Heart right ventricle (tissue), 16 donors: ENCODE data around the gene CBARP. TPM values are rescaled to one million over a fixed set of nuclear protein-coding genes. Genes with fewer than 3 reads are reported as not detected.

Experiments
- ATAC-seq, 8 donors: fragments of 200-7000 bp; cut with Tn5 transposase; one replicate each; pipeline ENCODE4 v1.9.1; 2020; ENCODE audit warnings: mild to moderate bottlenecking in 8 of 8, moderate library complexity in 8 of 8, moderate number of reproducible peaks in 1 of 8
- DNase-seq, 2 donors: peaks; one replicate each; pipeline ENCODE4 v3.0.0-alpha.2; 2020
- H3K27ac ChIP-seq, 10 donors: fragments of 200-600 bp; sonication (generic) in 2 of 10; one replicate each; pipeline versions ENCODE4 v1.5.0 to v1.8.0; 2020 to 2022; ENCODE audit warnings: mild to moderate bottlenecking in 3 of 10
- H3K27me3 ChIP-seq, 7 donors: fragments of 200-600 bp; one replicate each; pipeline ENCODE4 v1.8.0; 2021 to 2022; ENCODE audit warnings: mild to moderate bottlenecking in 2 of 7
- H3K36me3 ChIP-seq, 9 donors: fragments of 200-600 bp; sonication (generic) in 1 of 9; one replicate each; pipeline versions ENCODE4 v1.5.0 to v1.8.0; 2020 to 2022; ENCODE audit warnings: mild to moderate bottlenecking in 2 of 9
- H3K4me1 ChIP-seq, 9 donors: fragments of 200-600 bp; sonication (generic) in 1 of 9; one replicate each; pipeline versions ENCODE4 v1.5.0 to v1.8.0; 2020 to 2022; ENCODE audit warnings: mild to moderate bottlenecking in 4 of 9
- H3K4me3 ChIP-seq, 10 donors: fragments of 200-600 bp; sonication (generic) in 2 of 10; one replicate each; pipeline versions ENCODE4 v1.5.0 to v1.8.0; 2020 to 2022; ENCODE audit warnings: mild to moderate bottlenecking in 7 of 10, moderate library complexity in 2 of 10
- H3K9me3 ChIP-seq, 11 donors: fragments of 200-600 bp in 10 of 11; sonication (generic) in 2 of 11; one replicate each; pipeline versions ENCODE4 v1.5.0 to v1.8.0; 2013 to 2022; ENCODE audit warnings: mild to moderate bottlenecking in 2 of 11, control low read depth in 1 of 11, moderate library complexity in 1 of 11
- WGBS, 2 donors: extraction: QIAGEN DNeasy Blood & Tissue Kit; methylation state at CpG; one replicate each; pipeline ENCODE4 v1.1.7; 2013; ENCODE audit warnings: inconsistent platforms in 1 of 2; 5-methylcytosine and 5-hydroxymethylcytosine counted together
- intact Hi-C, 10 donors: fragments of 100-400 bp; cut with DNase I; formaldehyde crosslinking; loops; one replicate each; pipeline versions ENCODE4 v1.11.1 to v1.14.2; 2022
- polyA plus RNA-seq, 2 donors: library from polyadenylated mRNA; stranded (reverse); fragments of 200-250 nt; gene quantifications; one replicate each; pipeline ENCODE4 v1.2.3, GENCODE V29; 2013
- total RNA-seq, 10 donors: library from RNA; stranded (reverse); fragmentation: NEBNext Ultra II Directional in 3 of 10; extraction: Animal tissue kit (Norgen Biotek cat#: 25700) in 3 of 10; gene quantifications; one replicate each; pipeline versions ENCODE4 v1.2.1 to v1.2.4, GENCODE V29; 2021 to 2023
- TF ChIP-seq, protein P1 (sequence below), 9 donors: fragments of 200-600 bp; sonication (generic) in 2 of 9; IDR thresholded peaks; one replicate each; pipeline versions ENCODE4 v1.5.0 to v1.8.0; 2021 to 2022; ENCODE audit warnings: antibody characterized with exemption in 9 of 9, mild to moderate bottlenecking in 5 of 9, moderate library complexity in 1 of 9
- donor health status: Arrhythmogenic right ventricular cardiomyopathy.
- donor health status: ischemic (EF 13 %, LVEDD 7.1; RV severe dilation, severe dysfunction).
- donor health status: healthy with polysubstance abuse.
- donor health status: DM: no; HTN: yes; CAD: no.
- donor health status: DM: no; HTN: no; CAD: no.
- donor health status: ischemic (EF 25% LVEDD 6.9; RV normal size, moderate dysfunction).
- donor health status: ischemic (EF 25% LVEDD 5.7; RV mildly dilated, moderate dysfunction).
- donor health status: healthy.
- donor health status: DM: yes; HTN: yes; CAD: no.
- donor health status: Ischemic cardiomyopathy.
- donor health status: ischemic (EF 35%, LVEDD 5.7; RV mildly dilated, moderate dysfunction).
- donor health status: nonischemic (EF 11% LVEDD 7.7; RV severe dilation, severe dysfunction).
- donor health status: DM: yes; HTN: yes; CAD: no.
- donor health status: PGD.
- donor health status: ischemic (EF 29% LVEDD 5.4; RV normal size, mild dysfunction).
- donor health status: nonischemic (EF 23%, LVEDD 6.1; RV moderate dilation, normal function).

CBARP gene
- total and polyA plus RNA-seq, 12 donors: 0.73 to 2.2 (median 1.3) TPM

DNA sequence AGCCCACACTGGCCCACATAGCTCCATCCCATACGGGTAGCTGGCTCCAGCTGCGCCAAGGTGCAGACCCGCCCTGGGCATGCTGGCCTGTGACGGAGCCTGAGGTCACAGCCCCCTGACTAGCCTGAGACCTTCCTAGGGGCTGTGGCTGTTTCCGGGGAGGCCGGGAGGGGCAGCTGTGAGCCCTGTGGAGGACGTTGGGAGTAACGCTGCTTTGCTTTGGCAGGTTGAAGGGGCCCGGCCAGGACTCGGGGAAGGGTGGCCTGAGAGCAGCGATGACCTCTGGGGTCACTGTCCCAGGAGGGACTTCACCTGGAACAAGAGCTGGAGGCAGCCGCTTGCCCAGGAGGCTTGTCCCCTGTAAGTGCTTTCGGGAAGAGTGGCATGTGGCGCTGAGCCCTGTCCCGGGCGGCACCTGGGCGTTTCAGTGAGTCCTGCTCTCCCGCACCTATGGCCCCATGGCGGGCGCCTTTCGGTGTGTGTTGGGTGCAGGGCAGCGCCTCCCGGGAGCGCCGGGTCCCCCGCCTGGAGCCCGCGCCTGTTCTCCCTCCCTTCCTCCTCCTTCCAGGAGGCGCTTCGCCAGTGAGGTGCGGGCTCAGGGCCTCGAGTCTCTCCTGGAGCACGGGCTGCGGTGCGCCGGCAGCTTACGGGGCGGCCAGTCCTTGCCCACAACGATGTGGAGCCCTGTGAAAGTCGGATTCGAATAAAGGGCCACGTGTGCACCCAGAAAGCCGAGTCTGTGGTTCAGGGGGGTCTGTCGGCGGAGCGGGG, 36.5 kb upstream of the CBARP start:
- Histone ChIP-seq H3K9me3 (no peaks in the 10 kb centered on the region), H3K36me3 (peaks cover 0 to 70% (median 52%) of the 10 kb centered on the region in 9 donors), H3K27ac (peak overlapping the region in 9 of 10 donors; percentile 89 to 100 (median 98)), H3K4me3 (peak overlapping the region in 9 of 10 donors; percentile 42 to 91 (median 68)), H3K27me3 (no peaks in the 10 kb centered on the region), H3K4me1 (peaks cover 43 to 69% (median 63%) of the 10 kb centered on the region in 9 donors)
- 72% methylated on average over 46 of the region's 46 CpGs for WGBS, 2 donors
- TF ChIP-seq, protein P1, sequence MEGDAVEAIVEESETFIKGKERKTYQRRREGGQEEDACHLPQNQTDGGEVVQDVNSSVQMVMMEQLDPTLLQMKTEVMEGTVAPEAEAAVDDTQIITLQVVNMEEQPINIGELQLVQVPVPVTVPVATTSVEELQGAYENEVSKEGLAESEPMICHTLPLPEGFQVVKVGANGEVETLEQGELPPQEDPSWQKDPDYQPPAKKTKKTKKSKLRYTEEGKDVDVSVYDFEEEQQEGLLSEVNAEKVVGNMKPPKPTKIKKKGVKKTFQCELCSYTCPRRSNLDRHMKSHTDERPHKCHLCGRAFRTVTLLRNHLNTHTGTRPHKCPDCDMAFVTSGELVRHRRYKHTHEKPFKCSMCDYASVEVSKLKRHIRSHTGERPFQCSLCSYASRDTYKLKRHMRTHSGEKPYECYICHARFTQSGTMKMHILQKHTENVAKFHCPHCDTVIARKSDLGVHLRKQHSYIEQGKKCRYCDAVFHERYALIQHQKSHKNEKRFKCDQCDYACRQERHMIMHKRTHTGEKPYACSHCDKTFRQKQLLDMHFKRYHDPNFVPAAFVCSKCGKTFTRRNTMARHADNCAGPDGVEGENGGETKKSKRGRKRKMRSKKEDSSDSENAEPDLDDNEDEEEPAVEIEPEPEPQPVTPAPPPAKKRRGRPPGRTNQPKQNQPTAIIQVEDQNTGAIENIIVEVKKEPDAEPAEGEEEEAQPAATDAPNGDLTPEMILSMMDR (IDR thresholded peaks at IDR 0.05): no peak
- DNase-seq (no peak), ATAC-seq (peak in 1 of 8 donors; percentile 0)
- intact Hi-C loops: loop anchor here in 4 of 10 donors (10.0 kb wide), 3 partner anchors 131 to 231 kb away; partner anchors contain the start of genes DAZAP1 (in 3 of the 4) and GAMT (in 3 of the 4)

GRCh38 chr19:1273263-1274041, 35.6 kb upstream of the CBARP start:
- intact Hi-C loops: loop anchor here in 4 of 10 donors (10.0 kb wide), 3 partner anchors 131 to 231 kb away; partner anchors contain the start of genes DAZAP1 (in 3 of the 4) and GAMT (in 3 of the 4)
- DNase-seq (peak in 1 of 2 donors; percentile 23), ATAC-seq (no peak)
- Histone ChIP-seq H3K4me3 (peak overlapping the region in 3 of 10 donors; percentile 78 to 98 (median 79)), H3K4me1 (peaks cover 47 to 74% (median 68%) of the 10 kb centered on the region in 9 donors), H3K27me3 (no peaks in the 10 kb centered on the region), H3K9me3 (no peaks in the 10 kb centered on the region), H3K36me3 (peaks cover 0 to 62% (median 45%) of the 10 kb centered on the region in 9 donors), H3K27ac (peak overlapping the region in 7 of 10 donors; percentile 3 to 100 (median 97))
- WGBS, 2 donors: 73% methylated on average over 25 of the region's 25 CpGs
- TF ChIP-seq, protein P1 (IDR thresholded peaks at IDR 0.05): no peak

- intact Hi-C loops: loop anchor here in 4 of 10 donors (10.0 kb wide), 3 partner anchors 132 to 232 kb away; partner anchors contain the start of genes DAZAP1 (in 3 of the 4) and GAMT (in 3 of the 4)
- peaks cover 55 to 82% (median 76%) of the 10 kb centered on the region in 9 donors for H3K4me1 ChIP-seq
- H3K27ac ChIP-seq: peak overlapping the region in 7 of 10 donors; percentile 91 to 100 (median 99)
- peak overlapping the region in 6 of 10 donors; percentile 58 to 98 (median 77) for H3K4me3 ChIP-seq
- peaks cover 0 to 57% (median 45%) of the 10 kb centered on the region in 9 donors for H3K36me3 ChIP-seq
- DNase-seq (no peak), ATAC-seq (no peak)
- no peaks in the 10 kb centered on the region for H3K27me3 ChIP-seq
- H3K9me3 ChIP-seq: no peaks in the 10 kb centered on the region
- WGBS, 2 donors: 71 to 72% methylated on average over 33 of the region's 33 CpGs
- TF ChIP-seq, protein P1 (IDR thresholded peaks at IDR 0.05): no peak
Measured at GRCh38 chr19:1272423-1273262, 34.8 kb upstream of the CBARP start.
